Osteoblast (primary cell): ENCODE measurements around the gene TPO. TPM values are rescaled to one million over a fixed set of nuclear protein-coding genes. Genes with fewer than 3 reads are reported as not detected.

ENCODE experiments used
- DNase-seq: peaks from one replicate; pipeline ENCODE4 v3.0.0; 2011; ENCODE audit warnings: low spot score, mixed read lengths; ENCODE audit not compliant: insufficient read length; ENCODE audit errors: missing footprints
- H2AFZ ChIP-seq: 2 replicates; pipeline ENCODE4 v1.6.0; 2011; ENCODE audit warnings: mild to moderate bottlenecking, low read length
- H3K27ac ChIP-seq: 2 replicates; pipeline ENCODE4 v1.5.1; 2011; ENCODE audit warnings: mild to moderate bottlenecking, low read depth, low read length, moderate library complexity
- H3K27me3 ChIP-seq: 2 replicates; pipeline ENCODE4 v1.6.0; 2012; ENCODE audit warnings: mild to moderate bottlenecking, control low read depth, inconsistent platforms, low read length, moderate library complexity; ENCODE audit not compliant: insufficient read depth
- H3K36me3 ChIP-seq: 2 replicates; pipeline ENCODE4 v1.5.1; 2011; ENCODE audit warnings: mild to moderate bottlenecking, low read length, control low read depth, moderate library complexity; ENCODE audit not compliant: insufficient read depth
- H3K4me1 ChIP-seq: 2 replicates; pipeline ENCODE4 v1.5.1; 2011; ENCODE audit warnings: mild to moderate bottlenecking, low read length, control low read depth, moderate library complexity; ENCODE audit not compliant: insufficient read depth
- H3K4me2 ChIP-seq: 2 replicates; pipeline ENCODE4 v1.6.0; 2011; ENCODE audit warnings: mild to moderate bottlenecking, low read length; ENCODE audit not compliant: insufficient read depth
- H3K4me3 ChIP-seq: fragments of 200-600 bp; sonication (generic); 3 replicates; pipeline ENCODE4 v1.5.1; 2012; ENCODE audit warnings: mild to moderate bottlenecking, low read length, inconsistent platforms; ENCODE audit not compliant: insufficient read depth
- H3K79me2 ChIP-seq: 2 replicates; pipeline ENCODE4 v1.6.0; 2012; ENCODE audit warnings: mild to moderate bottlenecking, low read length, control low read depth, inconsistent platforms; ENCODE audit not compliant: insufficient read depth
- H3K9me3 ChIP-seq: 2 replicates; pipeline ENCODE4 v1.5.1; 2011; ENCODE audit warnings: low read depth, low read length, control low read depth
- H4K20me1 ChIP-seq: 2 replicates; pipeline ENCODE4 v1.6.0; 2012; ENCODE audit warnings: mild to moderate bottlenecking, low read length, control low read depth; ENCODE audit not compliant: insufficient read depth
- CTCF ChIP-seq: IDR thresholded peaks from 2 replicates; pipeline ENCODE4 v1.5.1; 2011; ENCODE audit warnings: mild to moderate bottlenecking, low read depth, low read length, moderate library complexity; ENCODE audit errors: extremely low read depth
- total RNA-seq: library from RNA; depleted of rRNA; stranded (reverse); fragments of >200 nt; gene quantifications from 2 replicates; pipeline ENCODE4 v1.2.3, GENCODE V29; 2012

The TPO gene
- total RNA-seq, 1 donor, result not detected

GRCh38 chr2:1422131-1422530, 8.9 kb downstream of the TPO start:
- Histone ChIP-seq H3K27ac (no peak overlapping the region), H3K4me3 (no peak overlapping the region), H3K27me3 (no peaks in the 10 kb centered on the region), H4K20me1 (no peaks in the 10 kb centered on the region), H3K4me2 (no peak overlapping the region), H2AFZ (no peak overlapping the region), H3K79me2 (no peaks in the 10 kb centered on the region), H3K9me3 (no peaks in the 10 kb centered on the region), H3K4me1 (no peaks in the 10 kb centered on the region), H3K36me3 (no peaks in the 10 kb centered on the region)
- TF ChIP-seq CTCF, result no peak
- DNase-seq, result no peak

GRCh38 chr2:1422716-1423285, 9.5 kb downstream of the TPO start:
- no peaks in the 10 kb centered on the region for H3K36me3 ChIP-seq
- H3K79me2 ChIP-seq, result no peaks in the 10 kb centered on the region
- no peaks in the 10 kb centered on the region for H3K4me1 ChIP-seq
- H3K9me3 ChIP-seq, result no peaks in the 10 kb centered on the region
- no peak overlapping the region for H3K27ac ChIP-seq
- no peak overlapping the region for H3K4me3 ChIP-seq
- no peaks in the 10 kb centered on the region for H3K27me3 ChIP-seq
- no peak for TF ChIP-seq CTCF
- DNase-seq, result no peak
- H3K4me2 ChIP-seq, result no peak overlapping the region
- no peaks in the 10 kb centered on the region for H4K20me1 ChIP-seq
- H2AFZ ChIP-seq, result no peak overlapping the region

GRCh38 chr2:1427086-1427485, 13.8 kb downstream of the TPO start:
- Histone ChIP-seq H3K27ac (no peak overlapping the region), H3K4me3 (no peak overlapping the region), H2AFZ (no peak overlapping the region), H3K9me3 (no peaks in the 10 kb centered on the region), H3K36me3 (no peaks in the 10 kb centered on the region), H3K4me2 (no peak overlapping the region), H3K4me1 (no peaks in the 10 kb centered on the region), H4K20me1 (no peaks in the 10 kb centered on the region), H3K27me3 (no peaks in the 10 kb centered on the region), H3K79me2 (no peaks in the 10 kb centered on the region)
- no peak for DNase-seq
- no peak for TF ChIP-seq CTCF

- no peak overlapping the region for H3K4me2 ChIP-seq
- H2AFZ ChIP-seq, result no peak overlapping the region
- H3K27me3 ChIP-seq, result no peaks in the 10 kb centered on the region
- H4K20me1 ChIP-seq, result no peaks in the 10 kb centered on the region
- DNase-seq, result no peak
- no peak overlapping the region for H3K4me3 ChIP-seq
- H3K79me2 ChIP-seq, result no peaks in the 10 kb centered on the region
- H3K9me3 ChIP-seq, result no peaks in the 10 kb centered on the region
- H3K36me3 ChIP-seq, result no peaks in the 10 kb centered on the region
- H3K4me1 ChIP-seq, result no peaks in the 10 kb centered on the region
- no peak overlapping the region for H3K27ac ChIP-seq
- TF ChIP-seq CTCF, result no peak
These were observed 16.6 kb downstream of the TPO start for GRCh38 chr2:1429895-1430294.
